Right ventricle myocardium superior (tissue), 1 donor: ENCODE results near the gene SLC7A11. TPM values are rescaled to one million over a fixed set of nuclear protein-coding genes. Genes with fewer than 3 reads are reported as not detected.
"Not testable (repeated sequence)": the region's sequence is repeated elsewhere in the genome, so short reads cannot be mapped to it uniquely, and the experiment has no call there.

Experiments
- ATAC-seq: fragments of 200-7000 bp; cut with Tn5 transposase; one replicate; pipeline ENCODE4 v1.9.1; 2020; ENCODE audit warnings: mild to moderate bottlenecking; ENCODE audit not compliant: poor library complexity
- DNase-seq: peaks from one replicate; pipeline ENCODE4 v3.0.0-alpha.2; 2020
- intact Hi-C: fragments of 100-400 bp; cut with DNase I; formaldehyde crosslinking; loops from one replicate; pipeline ENCODE4 v1.11.2; 2022
- total RNA-seq: library from RNA; stranded (reverse); fragmentation: NEBNext Ultra II Directional; extraction: Animal tissue kit (Norgen Biotek cat#: 25700); gene quantifications from one replicate; pipeline ENCODE4 v1.2.1, GENCODE V29; 2021
- donor health status: DM: no; HTN: yes; CAD: no; lungs with severe emphysema.

The SLC7A11 gene
- total RNA-seq, 1 donor from 2014 or later, result 0.08 TPM

DNA sequence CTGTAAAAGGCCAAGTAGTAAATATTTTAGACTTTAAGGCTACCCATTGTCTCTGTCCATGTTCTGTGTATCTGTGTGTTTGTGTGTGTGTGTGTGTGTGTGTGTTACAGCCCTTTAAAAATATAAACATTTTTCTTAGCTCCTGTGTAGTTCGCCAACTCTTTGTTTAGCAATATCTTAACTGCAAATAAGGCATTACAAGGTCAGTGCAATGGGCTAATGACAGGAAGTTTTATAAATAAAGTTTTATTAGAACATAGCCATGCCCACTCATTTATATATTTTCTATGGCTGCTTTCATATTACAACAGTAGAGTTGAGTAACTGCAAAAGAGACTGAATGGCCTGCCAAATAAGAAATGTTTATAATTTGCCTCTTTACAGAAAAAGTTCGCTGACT lies 5.9 kb upstream of the SLC7A11 start:
- ATAC-seq, result no peak
- no peak for DNase-seq
- intact Hi-C loops, result no loop called here

- DNase-seq, result no peak
- ATAC-seq, result no peak
- intact Hi-C loops, result no loop called here
Observed at GRCh38 chr4:138247643-138248042, 5.5 kb upstream of the SLC7A11 start.

GRCh38 chr4:138243369-138243768 lies 1.2 kb upstream of the SLC7A11 start:
- DNase-seq (no peak), ATAC-seq (no peak)
- intact Hi-C loops, result no loop called here

DNA sequence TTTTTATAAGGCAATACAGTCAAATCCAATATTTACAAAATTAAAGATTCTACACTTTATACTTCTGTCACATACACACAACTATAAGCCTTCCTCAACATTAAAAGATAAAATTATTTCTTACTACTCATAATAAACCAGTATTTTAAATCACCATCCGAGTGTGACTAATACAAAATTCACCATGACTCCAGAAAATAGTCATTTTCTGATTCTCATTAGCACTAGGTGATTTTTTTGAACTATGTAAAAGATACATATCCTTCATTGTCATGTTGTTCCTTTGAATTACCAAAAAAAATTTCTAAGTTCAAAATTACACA lies 646 bp upstream of the SLC7A11 start:
- intact Hi-C loops, result no loop called here

GRCh38 chr4:138241281-138242075 lies 671 bp downstream of the SLC7A11 start:
- ATAC-seq, result no peak
- DNase-seq, result no peak

More for the DNA sequence above, 646 bp upstream of the SLC7A11 start:
- no peak for ATAC-seq
- no peak for DNase-seq

DNA sequence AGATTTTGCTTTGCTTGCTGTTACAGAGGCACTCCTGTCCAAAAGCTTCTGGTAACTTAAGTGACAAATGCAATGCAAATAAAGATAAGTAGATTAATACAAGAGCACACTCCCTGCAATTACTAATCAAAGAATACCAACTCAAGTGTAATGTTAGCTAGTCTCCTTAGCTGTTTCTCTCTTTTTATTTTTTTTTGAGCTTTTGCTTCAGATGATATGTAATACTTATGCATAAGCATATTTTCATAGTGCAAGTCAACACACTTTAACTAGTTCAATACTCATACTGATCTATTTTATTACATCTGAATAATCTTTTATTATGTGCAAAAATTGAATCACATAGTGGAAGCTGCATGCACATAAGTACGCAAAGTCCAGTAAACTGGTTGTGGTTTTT lies 2.7 kb downstream of the SLC7A11 start:
- intact Hi-C loops, result no loop called here
- DNase-seq (no peak), ATAC-seq (no peak)

More at GRCh38 chr4:138241281-138242075, 671 bp downstream of the SLC7A11 start:
- intact Hi-C loops, result no loop called here

DNA sequence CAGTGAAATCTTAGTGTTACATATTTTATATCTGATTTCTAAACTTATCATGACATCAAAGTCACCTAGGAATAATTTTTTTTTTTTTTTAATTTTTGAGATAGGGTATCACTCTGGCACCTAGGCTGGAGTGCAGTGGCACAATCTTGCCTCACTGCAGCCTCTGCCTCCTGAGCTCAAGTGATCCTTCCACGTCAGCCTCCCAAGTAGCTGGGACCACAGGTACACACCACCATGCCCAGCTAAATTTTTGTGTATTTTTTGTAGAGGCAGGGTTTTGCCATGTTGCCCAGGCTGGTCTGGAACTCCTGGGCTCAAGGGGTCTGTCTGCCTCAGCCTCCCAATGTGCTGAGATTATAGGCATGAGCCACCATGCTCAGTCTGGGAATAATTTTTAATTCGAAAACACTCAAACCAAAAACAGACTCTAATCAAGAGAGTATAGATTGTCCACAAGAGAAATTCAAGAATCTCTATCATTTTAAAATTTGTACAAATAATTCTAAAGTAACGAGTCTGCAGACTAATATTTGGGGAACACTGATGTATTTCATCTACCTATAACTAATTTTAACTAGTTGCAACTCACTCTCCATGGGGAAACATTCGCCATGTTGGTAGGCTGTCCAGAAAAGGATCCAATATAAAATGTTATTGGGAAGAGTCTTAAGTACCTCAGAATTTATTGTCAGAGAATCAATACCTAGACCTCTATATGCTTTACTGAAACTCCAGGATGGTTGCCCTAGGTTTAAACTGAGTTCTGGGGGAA lies 3.4 kb downstream of the SLC7A11 start:
- DNase-seq, result no peak
- no peak for ATAC-seq
- intact Hi-C loops, result no loop called here

- DNase-seq, intact Hi-C loops, ATAC-seq: not testable (repeated sequence)
Observed at GRCh38 chr4:138237132-138237531, 5.0 kb downstream of the SLC7A11 start.

GRCh38 chr4:138236037-138236436 lies 6.1 kb downstream of the SLC7A11 start:
- DNase-seq (no peak), ATAC-seq (no peak)
- intact Hi-C loops, result no loop called here

- no peak for DNase-seq
- intact Hi-C loops, result no loop called here
- ATAC-seq, result no peak
Observed at GRCh38 chr4:138235419-138235952, 6.7 kb downstream of the SLC7A11 start.

GRCh38 chr4:138234248-138234647 lies 7.9 kb downstream of the SLC7A11 start:
- intact Hi-C loops, result no loop called here
- ATAC-seq, result no peak

GRCh38 chr4:138233313-138234034 lies 8.7 kb downstream of the SLC7A11 start:
- no peak for ATAC-seq
- intact Hi-C loops, result no loop called here
- DNase-seq, result no peak

More at GRCh38 chr4:138234248-138234647, 7.9 kb downstream of the SLC7A11 start:
- DNase-seq, result no peak

DNA sequence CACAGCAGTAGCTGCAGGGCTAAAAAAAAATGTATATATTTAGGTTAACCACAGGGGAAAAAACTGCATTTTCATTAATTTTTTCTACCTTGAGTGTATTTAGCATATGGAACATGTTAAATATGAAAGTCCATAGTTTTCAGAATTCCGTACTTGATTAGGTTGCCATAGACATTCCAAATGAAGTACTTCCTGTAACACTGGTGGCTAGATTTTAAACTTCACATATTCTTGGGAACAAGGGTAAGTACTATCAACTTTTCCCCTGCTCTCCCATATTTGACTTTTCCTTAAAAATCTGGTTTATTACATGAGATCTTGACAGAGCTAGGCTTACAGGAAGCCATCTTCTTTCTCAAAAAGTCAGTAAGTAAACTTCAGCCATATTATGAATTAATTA lies 9.8 kb downstream of the SLC7A11 start:
- intact Hi-C loops, result no loop called here
- ATAC-seq (no peak), DNase-seq (no peak)

DNA sequence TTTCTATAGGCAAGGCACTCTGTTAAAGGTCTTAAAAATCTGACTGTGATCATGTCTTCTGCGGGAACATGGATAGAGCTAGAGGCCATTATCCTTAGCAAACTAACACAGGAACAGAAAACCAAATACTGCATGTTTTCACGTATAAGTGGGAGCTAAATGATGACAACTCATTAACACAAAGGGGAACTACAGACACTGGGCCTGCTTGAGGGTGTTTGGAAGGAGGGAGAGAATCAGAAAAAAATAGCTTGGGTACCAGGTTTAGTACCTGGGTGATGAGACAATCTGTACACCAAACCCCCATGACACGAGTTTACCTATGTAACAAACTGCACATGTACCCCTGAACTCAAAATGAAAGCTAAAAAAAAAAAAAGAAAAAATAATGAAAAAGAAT lies 12.1 kb downstream of the SLC7A11 start:
- intact Hi-C loops, result no loop called here
- DNase-seq, result no peak
- no peak for ATAC-seq

DNA sequence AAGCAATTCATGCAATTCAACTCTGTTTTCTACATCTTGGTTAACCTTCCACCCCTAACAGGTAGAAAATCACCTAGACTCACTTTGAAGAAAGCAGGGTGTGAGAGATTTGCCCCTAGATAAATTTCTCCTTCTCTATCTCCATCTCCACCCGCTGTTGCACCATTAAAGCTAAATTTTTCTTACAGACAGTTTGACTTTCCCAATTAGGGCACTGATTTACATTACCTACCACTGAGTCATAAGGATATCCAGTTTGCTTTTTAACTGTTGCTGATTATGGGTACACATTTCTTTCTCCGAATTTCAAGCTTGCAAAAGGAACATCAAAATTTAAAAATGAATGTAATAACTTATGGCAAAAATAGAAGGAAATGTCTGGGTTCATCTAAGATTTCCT lies 13.0 kb downstream of the SLC7A11 start:
- no peak for ATAC-seq
- intact Hi-C loops, result no loop called here
- no peak for DNase-seq

- intact Hi-C loops, result no loop called here
- ATAC-seq (no peak), DNase-seq (no peak)
Observed at GRCh38 chr4:138226351-138226750, 15.8 kb downstream of the SLC7A11 start.

DNA sequence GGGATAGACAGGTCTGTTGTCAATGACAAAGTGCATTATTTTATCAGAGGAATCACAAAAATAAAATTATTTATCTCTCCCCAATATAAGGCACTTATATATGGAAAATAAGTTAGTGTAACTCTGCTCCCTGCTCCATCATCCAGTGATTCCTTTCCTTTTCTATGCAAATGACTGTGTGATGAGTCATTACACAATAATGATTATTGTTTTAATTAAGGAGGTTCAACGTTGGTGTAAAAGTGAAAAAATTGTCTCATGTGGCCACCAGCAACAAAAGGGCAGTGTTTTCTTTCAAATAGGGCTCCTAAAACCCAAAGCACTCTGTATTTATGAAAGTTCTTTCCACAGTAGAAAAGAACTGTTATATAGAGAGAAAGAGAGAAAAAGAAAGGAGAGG lies 16.7 kb downstream of the SLC7A11 start:
- DNase-seq (no peak), ATAC-seq (no peak)
- intact Hi-C loops, result no loop called here

DNA sequence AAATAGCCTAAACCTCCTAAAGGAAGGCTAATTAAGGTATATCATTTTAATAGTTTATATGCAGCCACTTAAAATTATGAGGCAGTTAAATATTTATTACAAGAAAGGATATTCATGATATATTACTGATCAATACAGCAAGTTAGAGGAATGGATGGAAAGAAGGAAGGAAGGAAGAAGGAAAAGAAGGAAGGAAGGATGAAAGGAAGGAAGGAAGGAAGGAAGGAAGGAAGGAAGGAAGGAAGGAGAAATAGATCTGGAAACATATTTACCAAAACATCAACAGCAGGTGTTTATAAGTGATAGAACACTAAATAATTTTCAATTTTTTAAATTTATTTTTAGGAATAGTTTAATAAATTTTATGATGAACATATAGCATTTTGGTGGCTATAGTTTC lies 17.5 kb downstream of the SLC7A11 start:
- intact Hi-C loops, result no loop called here
- no peak for ATAC-seq
- no peak for DNase-seq

DNA sequence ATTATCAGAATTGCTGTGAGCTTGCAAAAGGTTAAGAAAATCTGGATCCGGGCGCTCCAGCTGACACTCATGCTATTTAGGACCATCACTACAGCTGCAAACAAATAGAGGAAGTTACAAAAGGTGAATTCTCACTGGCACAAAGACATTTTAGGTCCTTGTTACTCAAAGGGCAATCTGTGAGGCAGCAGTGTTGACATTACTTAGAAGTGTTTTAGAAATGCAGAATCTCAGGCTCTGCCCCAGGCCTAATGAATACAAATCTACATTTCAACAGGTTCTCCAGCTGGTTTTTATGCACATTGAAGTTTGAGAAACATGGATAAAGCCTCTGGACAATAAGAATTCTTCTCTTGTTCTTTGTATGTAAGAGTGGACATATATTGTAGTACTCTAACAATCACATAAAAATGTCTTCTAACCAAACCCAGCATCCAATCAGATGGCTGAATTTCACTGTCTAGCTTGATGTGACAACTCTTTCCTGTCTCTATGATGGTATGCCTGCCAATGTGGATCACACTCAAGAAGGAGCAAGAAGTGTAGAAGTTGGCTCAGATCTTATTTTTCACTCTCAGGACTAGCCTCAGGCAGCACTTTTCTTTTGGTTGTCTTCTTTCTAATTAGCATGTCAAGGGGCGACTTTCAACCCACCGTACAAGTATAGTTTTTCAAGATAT lies 18.8 kb downstream of the SLC7A11 start:
- no peak for DNase-seq
- ATAC-seq, result peak; percentile 61
- intact Hi-C loops, result no loop called here
